Naive thymus-derived CD4-positive, alpha-beta T cell (primary cell): ENCODE measurements around the gene TOM1L2. TPM values are rescaled to one million over a fixed set of nuclear protein-coding genes. Genes with fewer than 3 reads are reported as not detected.

Source experiments
- ATAC-seq: fragments of 150-1000 bp; cut with Tn5 transposase; 2 replicates; pipeline ENCODE4 v1.10.0; 2021; ENCODE audit warnings: mild to moderate bottlenecking, moderate library complexity
- CTCF ChIA-PET: fragments of 350-600 bp; sonication (Branson Sonifier 250); formaldehyde crosslinking; loops from one replicate; lab custom pipeline; 2021; ENCODE audit warnings: antibody characterized with exemption; lab: Charles Lee
- POLR2A ChIA-PET: fragments of 350-600 bp; sonication (Branson Sonifier 250); formaldehyde crosslinking; loops from one replicate; lab custom pipeline; 2021; ENCODE audit warnings: antibody characterized with exemption, inconsistent platforms; lab: Charles Lee
- DNase-seq, 9 donors: peaks; one replicate each; pipeline versions ENCODE4 v3.0.0 to v3.0.0-alpha.2; 2020 to 2022; ENCODE audit warnings: mixed read lengths in 1 of 9
- H3K27ac ChIP-seq: one replicate; pipeline ENCODE4 v1.7.0; 2013; ENCODE audit warnings: mild to moderate bottlenecking, low read depth, low read length, moderate library complexity
- H3K27me3 ChIP-seq, 2 donors: one replicate each; pipeline ENCODE4 v1.7.0; 2013; ENCODE audit warnings: low read length in 2 of 2, mild to moderate bottlenecking in 2 of 2, moderate library complexity in 2 of 2; ENCODE audit not compliant: control insufficient read depth in 2 of 2, insufficient read depth in 2 of 2
- H3K36me3 ChIP-seq, 3 experiments: 1 replicate in 2 of 3; 2 replicates in 1 of 3; pipeline ENCODE4 v1.7.0; 2013; ENCODE audit warnings: low read length in 3 of 3, mild to moderate bottlenecking in 3 of 3, moderate library complexity in 1 of 3; ENCODE audit not compliant: insufficient read depth in 3 of 3, control insufficient read depth in 2 of 3
- H3K4me1 ChIP-seq, 2 donors: one replicate each; pipeline ENCODE4 v1.7.0; 2013; ENCODE audit warnings: low read length in 2 of 2, mild to moderate bottlenecking in 2 of 2, moderate library complexity in 1 of 2; ENCODE audit not compliant: control insufficient read depth in 2 of 2, insufficient read depth in 2 of 2
- H3K4me3 ChIP-seq: 2 replicates; pipeline ENCODE4 v1.7.0; 2013; ENCODE audit warnings: mild to moderate bottlenecking, low read length
- H3K9me3 ChIP-seq, 3 experiments: 1 replicate in 2 of 3; 2 replicates in 1 of 3; pipeline ENCODE4 v1.7.0; 2013; ENCODE audit warnings: low read length in 3 of 3; ENCODE audit not compliant: control insufficient read depth in 2 of 3
- H3K27ac Mint-ChIP-seq, 9 donors: one replicate each; pipeline ENCODE4 v1.8.0; 2020 to 2022; ENCODE audit warnings: mixed read lengths in 9 of 9, mild to moderate bottlenecking in 8 of 9, moderate library complexity in 5 of 9, inconsistent platforms in 2 of 9
- H3K27me3 Mint-ChIP-seq, 5 donors: one replicate each; pipeline ENCODE4 v1.8.0; 2021 to 2022; ENCODE audit warnings: mixed read lengths in 5 of 5, mild to moderate bottlenecking in 1 of 5
- H3K36me3 Mint-ChIP-seq, 5 donors: one replicate each; pipeline ENCODE4 v1.8.0; 2020 to 2022; ENCODE audit warnings: mixed read lengths in 5 of 5, mild to moderate bottlenecking in 3 of 5, inconsistent platforms in 1 of 5
- H3K4me1 Mint-ChIP-seq, 7 donors: one replicate each; pipeline ENCODE4 v1.8.0; 2020 to 2022; ENCODE audit warnings: mixed read lengths in 7 of 7, mild to moderate bottlenecking in 3 of 7, inconsistent platforms in 1 of 7
- H3K4me3 Mint-ChIP-seq, 10 donors: one replicate each; pipeline ENCODE4 v1.8.0; 2020 to 2022; ENCODE audit warnings: mild to moderate bottlenecking in 10 of 10, mixed read lengths in 10 of 10, moderate library complexity in 6 of 10, inconsistent platforms in 2 of 10
- H3K9me3 Mint-ChIP-seq, 11 donors: one replicate each; pipeline ENCODE4 v1.8.0; 2020 to 2022; ENCODE audit warnings: mixed read lengths in 11 of 11, mild to moderate bottlenecking in 4 of 11, inconsistent platforms in 1 of 11, moderate library complexity in 1 of 11
- intact Hi-C, 2 donors: fragments of 100-400 bp; cut with micrococcal nuclease; formaldehyde crosslinking; loops; one replicate each; pipeline ENCODE4 v1.15.1; 2023
- polyA plus RNA-seq, 2 donors: library from polyadenylated mRNA; unstranded; fragments of 300-500 nt; fragmentation: Illumina TruSeq; gene quantifications; one replicate each; pipeline ENCODE4 v1.2.3, GENCODE V29; 2021
- total RNA-seq, 6 experiments: library from RNA in 5 of 6; stranded (reverse) in 5 of 6; gene quantifications; 1 replicate in 5 of 6; 2 replicates in 1 of 6; pipeline ENCODE4 v1.2.3 and lab custom pipeline; 2021 to 2026

Gene TOM1L2
- total and polyA plus RNA-seq, 7 experiments from 2014 or later, result 6.9 to 84.1 (median 61.0) TPM

GRCh38 chr17:18016426-18016825, 44.2 kb upstream of the TOM1L2 start:
- H3K27ac Mint-ChIP-seq, result peak overlapping the region in 1 of 9 donors; percentile 41
- ATAC-seq, result no peak
- CTCF ChIA-PET, result interaction anchor here (0.5 to 0.9 kb wide), 2 partner anchors 16 to 852 kb away, joined by 3 to 4 read pairs; no protein-coding TSS in a partner anchor

GRCh38 chr17:18015593-18015992, 43.4 kb upstream of the TOM1L2 start:
- Mint-ChIP-seq H3K27ac (no peak overlapping the region), H3K27me3 (no peaks in the 10 kb centered on the region), H3K4me3 (no peak overlapping the region), H3K4me1 (no peaks in the 10 kb centered on the region), H3K36me3 (peaks cover 0 to 39% (median 8%) of the 10 kb centered on the region in 5 donors), H3K9me3 (no peaks in the 10 kb centered on the region)
- intact Hi-C loops, result no loop called here
- no peak overlapping the region for H3K27ac ChIP-seq
- H3K9me3 ChIP-seq, result no peaks in the 10 kb centered on the region
- no peaks in the 10 kb centered on the region for H3K27me3 ChIP-seq
- H3K4me1 ChIP-seq, result no peaks in the 10 kb centered on the region
- no peak overlapping the region for H3K4me3 ChIP-seq
- ChIA-PET POLR2A (interaction anchor here (1.0 kb wide), 1 partner anchor 24 kb away, joined by 4 read pairs; no protein-coding TSS in a partner anchor), CTCF (no interaction called here)
- ATAC-seq (no peak), DNase-seq (no peak)
- peaks cover 0 to 30% (median 0%) of the 10 kb centered on the region in 3 experiments for H3K36me3 ChIP-seq

More at GRCh38 chr17:18016426-18016825, 44.2 kb upstream of the TOM1L2 start:
- H3K9me3 Mint-ChIP-seq, result no peaks in the 10 kb centered on the region
- Histone ChIP-seq H3K27ac (no peak overlapping the region), H3K27me3 (no peaks in the 10 kb centered on the region), H3K9me3 (no peaks in the 10 kb centered on the region), H3K4me3 (no peak overlapping the region), H3K36me3 (peaks cover 0 to 32% (median 0%) of the 10 kb centered on the region in 3 experiments), H3K4me1 (no peaks in the 10 kb centered on the region)
- intact Hi-C loops, result no loop called here
- peaks cover 0 to 44% (median 8%) of the 10 kb centered on the region in 5 donors for H3K36me3 Mint-ChIP-seq
- no peaks in the 10 kb centered on the region for H3K4me1 Mint-ChIP-seq
- POLR2A ChIA-PET, result interaction anchor here (1.0 kb wide), 1 partner anchor 24 kb away, joined by 4 read pairs; no protein-coding TSS in a partner anchor
- H3K4me3 Mint-ChIP-seq, result no peak overlapping the region
- DNase-seq, result no peak
- no peaks in the 10 kb centered on the region for H3K27me3 Mint-ChIP-seq

- ChIA-PET POLR2A (no interaction called here), CTCF (interaction anchor here (0.6 to 0.7 kb wide), 2 partner anchors 263 to 462 kb away, joined by 4 read pairs; no protein-coding TSS in a partner anchor)
- Histone ChIP-seq H3K9me3 (no peaks in the 10 kb centered on the region), H3K27ac (no peak overlapping the region), H3K4me1 (no peaks in the 10 kb centered on the region), H3K4me3 (no peak overlapping the region), H3K36me3 (peaks cover 0 to 30% (median 0%) of the 10 kb centered on the region in 3 experiments), H3K27me3 (no peaks in the 10 kb centered on the region)
- Mint-ChIP-seq H3K4me3 (no peak overlapping the region), H3K36me3 (peaks cover 0 to 51% (median 8%) of the 10 kb centered on the region in 5 donors), H3K27me3 (no peaks in the 10 kb centered on the region), H3K4me1 (no peaks in the 10 kb centered on the region), H3K27ac (no peak overlapping the region), H3K9me3 (no peaks in the 10 kb centered on the region)
- intact Hi-C loops, result no loop called here
- ATAC-seq (no peak), DNase-seq (no peak)
Observed at GRCh38 chr17:18014006-18014405, 41.8 kb upstream of the TOM1L2 start.

DNA sequence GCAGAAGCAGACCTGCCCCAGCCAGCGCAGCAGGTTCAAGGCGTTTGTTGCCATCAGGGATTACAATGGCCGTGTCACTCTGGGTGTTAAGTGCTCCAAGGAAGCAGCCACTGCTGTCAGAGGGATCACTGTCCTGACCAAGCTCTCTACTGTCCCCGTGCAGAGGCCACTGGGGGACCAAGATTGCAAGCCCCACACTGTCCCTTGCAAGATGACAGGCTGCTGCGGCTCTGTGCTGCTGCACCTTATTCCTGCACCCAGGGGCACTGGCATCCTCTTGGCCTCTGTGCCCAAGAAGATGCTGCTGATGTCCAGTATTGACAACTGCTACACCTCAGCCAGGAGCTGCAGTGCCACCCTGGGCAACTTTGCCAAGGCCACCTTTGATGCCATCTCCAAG, 39.1 kb upstream of the TOM1L2 start:
- no peak for ATAC-seq
- CTCF ChIA-PET, result no interaction called here

DNA sequence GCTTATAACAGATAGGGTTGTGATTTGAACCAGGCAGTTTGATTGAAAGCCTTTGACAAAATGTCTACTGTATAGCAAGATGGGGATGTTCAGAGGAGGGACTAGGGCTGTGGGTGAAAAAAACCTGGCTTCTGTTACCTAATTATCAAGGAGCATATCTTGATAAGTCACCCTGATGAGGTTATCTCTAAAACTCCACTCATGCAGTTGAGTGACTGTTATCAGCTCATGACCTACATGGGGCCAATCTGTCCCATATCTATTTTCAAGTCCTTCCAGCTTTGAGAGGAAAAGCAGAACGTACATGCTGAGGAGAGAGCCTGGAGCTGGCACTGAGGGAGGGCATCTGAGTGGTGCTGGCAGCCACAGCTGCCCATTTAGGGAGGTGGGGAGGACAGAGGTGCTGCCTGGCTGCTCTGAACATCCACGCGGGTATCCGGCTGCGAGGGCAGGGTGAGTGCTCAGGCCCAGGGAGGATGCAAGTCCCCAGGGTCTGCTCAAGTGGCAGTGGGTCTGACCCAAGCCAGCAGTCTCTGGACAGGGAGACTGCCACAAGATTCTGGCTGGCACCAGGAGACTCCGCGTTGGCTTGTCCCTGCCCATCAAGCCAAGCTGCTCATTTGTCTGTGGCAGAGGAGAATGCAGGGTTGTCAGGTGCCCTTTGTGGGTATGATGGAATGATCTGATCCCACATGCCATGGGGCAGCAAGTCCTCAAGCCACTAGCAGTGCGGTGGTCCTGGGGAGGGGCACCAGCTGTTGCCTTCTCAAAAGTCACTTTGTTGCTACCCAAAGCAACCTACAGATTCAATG, 37.6 kb upstream of the TOM1L2 start:
- intact Hi-C loops, result no loop called here
- ATAC-seq, result peak; percentile 22
- Histone ChIP-seq H3K27ac (no peak overlapping the region), H3K4me1 (no peaks in the 10 kb centered on the region), H3K9me3 (no peaks in the 10 kb centered on the region), H3K27me3 (no peaks in the 10 kb centered on the region), H3K36me3 (peaks cover 0 to 25% (median 0%) of the 10 kb centered on the region in 3 experiments), H3K4me3 (no peak overlapping the region)
- H3K9me3 Mint-ChIP-seq, result peaks cover 0 to 1% (median 0%) of the 10 kb centered on the region in 11 donors
- no peak overlapping the region for H3K27ac Mint-ChIP-seq
- DNase-seq, result no peak
- no peak overlapping the region for H3K4me3 Mint-ChIP-seq
- ChIA-PET CTCF (no interaction called here), POLR2A (interaction anchor here (0.7 kb wide), 1 partner anchor 703 kb away, joined by 4 read pairs; no protein-coding TSS in a partner anchor)
- H3K36me3 Mint-ChIP-seq, result peaks cover 0 to 44% (median 5%) of the 10 kb centered on the region in 5 donors
- H3K27me3 Mint-ChIP-seq, result no peaks in the 10 kb centered on the region
- peaks cover 0 to 5% (median 0%) of the 10 kb centered on the region in 7 donors for H3K4me1 Mint-ChIP-seq

More for the DNA sequence above, 39.1 kb upstream of the TOM1L2 start:
- Histone ChIP-seq H3K4me3 (no peak overlapping the region), H3K27ac (no peak overlapping the region), H3K27me3 (no peaks in the 10 kb centered on the region), H3K4me1 (no peaks in the 10 kb centered on the region), H3K36me3 (peaks cover 0 to 36% (median 0%) of the 10 kb centered on the region in 3 experiments), H3K9me3 (no peaks in the 10 kb centered on the region)
- Mint-ChIP-seq H3K4me1 (peaks cover 0 to 2% (median 0%) of the 10 kb centered on the region in 7 donors), H3K27me3 (no peaks in the 10 kb centered on the region), H3K36me3 (peaks cover 0 to 50% (median 5%) of the 10 kb centered on the region in 5 donors), H3K4me3 (no peak overlapping the region), H3K27ac (no peak overlapping the region), H3K9me3 (peaks cover 0 to 1% (median 0%) of the 10 kb centered on the region in 11 donors)
- no peak for DNase-seq
- POLR2A ChIA-PET, result no interaction called here
- intact Hi-C loops, result no loop called here

DNA sequence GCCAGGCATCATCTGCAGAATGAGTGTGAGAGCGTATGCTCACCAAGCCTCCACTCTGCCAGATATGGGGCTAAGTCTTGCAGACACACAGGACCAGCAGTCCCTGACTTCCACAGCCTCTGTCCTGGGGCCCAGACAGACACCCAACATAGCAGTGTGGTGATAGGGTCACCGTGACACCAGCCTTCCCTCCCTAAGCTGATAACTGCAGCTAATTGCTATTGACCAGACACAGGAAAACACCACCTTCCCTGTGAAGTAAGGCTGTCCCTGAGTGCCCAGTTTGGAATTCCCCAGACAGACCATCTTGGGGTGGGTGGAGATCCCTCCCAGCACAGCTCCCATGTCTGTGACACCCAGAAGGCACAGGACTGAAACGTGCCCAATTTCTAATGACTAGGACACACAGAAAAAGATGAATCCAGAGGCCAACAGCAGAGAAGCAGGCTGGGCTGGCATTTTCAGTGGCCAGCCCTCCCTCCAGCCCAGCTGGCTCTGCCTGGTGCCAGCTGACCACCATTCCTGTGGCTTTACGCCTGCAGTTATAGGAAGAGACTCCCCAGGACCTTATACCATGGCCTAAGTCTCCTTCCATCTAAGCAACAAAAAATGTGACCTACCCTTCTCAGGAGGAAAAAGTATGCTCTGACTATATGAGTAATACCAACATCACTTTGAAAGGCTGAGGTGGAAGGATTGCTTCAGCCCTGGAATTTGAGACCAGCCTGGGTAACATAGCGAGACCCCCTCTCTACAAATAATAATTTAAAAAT, 36.5 kb upstream of the TOM1L2 start:
- Histone ChIP-seq H3K4me3 (no peak overlapping the region), H3K27ac (no peak overlapping the region), H3K4me1 (no peaks in the 10 kb centered on the region), H3K27me3 (no peaks in the 10 kb centered on the region), H3K9me3 (no peaks in the 10 kb centered on the region), H3K36me3 (peaks cover 0 to 25% (median 0%) of the 10 kb centered on the region in 3 experiments)
- peak overlapping the region in 1 of 9 donors; percentile 49 for H3K27ac Mint-ChIP-seq
- H3K4me1 Mint-ChIP-seq, result peaks cover 0 to 5% (median 0%) of the 10 kb centered on the region in 7 donors
- peaks cover 0 to 1% (median 0%) of the 10 kb centered on the region in 11 donors for H3K9me3 Mint-ChIP-seq
- no peaks in the 10 kb centered on the region for H3K27me3 Mint-ChIP-seq
- no peak for DNase-seq
- no peak overlapping the region for H3K4me3 Mint-ChIP-seq
- intact Hi-C loops, result no loop called here
- ChIA-PET CTCF (no interaction called here), POLR2A (interaction anchor here (0.7 to 1.2 kb wide), 2 partner anchors 109 to 702 kb away, joined by 3 to 4 read pairs; no protein-coding TSS in a partner anchor)
- H3K36me3 Mint-ChIP-seq, result peaks cover 0 to 44% (median 5%) of the 10 kb centered on the region in 5 donors
- no peak for ATAC-seq
